Measurements from ENCODE around the gene OPRL1.
"Not testable (repeated sequence)": the region's sequence is repeated elsewhere in the genome, so short reads cannot be mapped to it uniquely, and the experiment has no call there.

OPRL1 gene

GRCh38 chr20:64106435-64106961 is 26.6 kb downstream of the OPRL1 start:
- DNase-seq: no peak

GRCh38 chr20:64106981-64107735 is 27.3 kb downstream of the OPRL1 start, which contains the start of gene NPBWR2:
NPBWR2 (minus strand) TSS chr20:64107565; CDS start chr20:64106831, 734 bp downstream.
- peak; percentile 28 for DNase-seq

GRCh38 chr20:64107736-64108457 is 28.0 kb downstream of the OPRL1 start:
- DNase-seq: peak; percentile 8

DNA sequence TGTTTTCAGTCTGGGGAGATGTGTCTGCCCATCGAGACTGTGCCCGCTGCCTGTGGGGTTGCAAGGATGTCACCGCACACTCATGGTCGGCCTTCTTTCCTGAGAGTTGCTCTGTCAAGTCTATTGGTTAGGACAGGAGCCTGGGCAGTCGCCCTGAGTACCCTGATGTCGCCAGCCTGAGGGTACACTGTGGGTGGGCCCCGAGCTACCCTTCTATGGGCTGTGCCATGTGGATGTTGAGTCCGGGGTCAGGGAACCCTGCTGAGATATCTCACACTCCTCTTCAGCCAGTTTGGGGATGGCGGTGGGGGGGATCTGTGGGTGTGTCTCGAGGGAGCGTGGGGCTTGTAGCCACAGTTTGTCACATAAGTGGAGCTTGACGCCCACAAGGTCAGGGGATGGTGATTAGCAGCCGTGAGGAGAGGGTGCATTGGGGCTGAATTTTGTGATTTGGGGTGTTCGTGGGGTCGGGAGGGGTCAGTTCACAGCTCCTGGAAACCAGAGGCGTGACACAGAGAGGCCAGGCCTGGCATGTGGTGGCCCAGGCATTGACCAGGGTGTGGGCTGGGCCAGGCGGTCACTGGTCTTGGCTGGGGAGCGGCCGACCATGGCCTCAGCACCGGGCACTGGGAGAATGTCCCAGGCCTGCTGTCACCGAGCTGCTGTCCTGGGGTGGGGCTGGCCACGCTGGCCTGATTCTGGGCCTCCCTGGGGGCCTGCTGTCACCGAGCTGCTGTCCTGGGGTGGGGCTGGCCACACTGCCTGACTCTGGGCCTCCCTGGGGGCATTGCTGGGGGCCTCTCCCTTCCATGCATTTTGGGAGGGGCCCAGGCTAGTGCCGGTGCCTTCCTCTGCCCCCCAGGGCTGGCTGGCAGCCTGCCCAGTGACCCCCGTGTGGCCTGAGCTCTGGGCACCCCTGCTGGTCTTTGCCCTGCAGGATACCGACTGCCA is 29.1 kb downstream of the OPRL1 start:
- no peak for DNase-seq

DNA sequence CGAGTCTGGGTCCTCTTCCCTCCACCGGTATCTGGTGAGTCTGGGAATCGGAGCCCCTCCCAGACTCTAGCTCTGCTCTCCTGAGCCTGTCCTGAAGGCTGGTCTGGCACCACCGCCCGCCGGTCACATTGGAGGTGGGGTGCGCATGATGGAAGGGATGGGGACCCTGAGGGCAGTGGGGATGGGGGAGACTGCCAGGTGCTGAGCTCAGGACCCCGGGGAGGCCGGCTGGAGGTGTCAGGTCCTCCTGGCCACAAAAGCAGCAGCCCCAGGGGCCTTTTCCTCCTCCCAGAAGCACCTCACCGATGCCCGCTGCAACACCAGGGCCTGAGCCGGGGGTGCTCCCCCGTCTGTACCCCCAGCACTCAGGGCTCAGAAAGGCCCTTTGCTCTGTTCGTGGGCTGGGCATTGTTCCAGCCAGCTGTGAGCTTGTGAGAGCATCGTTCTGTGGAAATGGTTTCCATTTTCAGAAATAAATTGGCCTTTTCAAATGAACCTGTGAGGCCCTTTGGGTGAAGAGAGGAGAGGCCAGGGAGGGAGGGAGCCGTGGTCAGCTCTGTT is 30.0 kb downstream of the OPRL1 start:
- no peak for DNase-seq

DNA sequence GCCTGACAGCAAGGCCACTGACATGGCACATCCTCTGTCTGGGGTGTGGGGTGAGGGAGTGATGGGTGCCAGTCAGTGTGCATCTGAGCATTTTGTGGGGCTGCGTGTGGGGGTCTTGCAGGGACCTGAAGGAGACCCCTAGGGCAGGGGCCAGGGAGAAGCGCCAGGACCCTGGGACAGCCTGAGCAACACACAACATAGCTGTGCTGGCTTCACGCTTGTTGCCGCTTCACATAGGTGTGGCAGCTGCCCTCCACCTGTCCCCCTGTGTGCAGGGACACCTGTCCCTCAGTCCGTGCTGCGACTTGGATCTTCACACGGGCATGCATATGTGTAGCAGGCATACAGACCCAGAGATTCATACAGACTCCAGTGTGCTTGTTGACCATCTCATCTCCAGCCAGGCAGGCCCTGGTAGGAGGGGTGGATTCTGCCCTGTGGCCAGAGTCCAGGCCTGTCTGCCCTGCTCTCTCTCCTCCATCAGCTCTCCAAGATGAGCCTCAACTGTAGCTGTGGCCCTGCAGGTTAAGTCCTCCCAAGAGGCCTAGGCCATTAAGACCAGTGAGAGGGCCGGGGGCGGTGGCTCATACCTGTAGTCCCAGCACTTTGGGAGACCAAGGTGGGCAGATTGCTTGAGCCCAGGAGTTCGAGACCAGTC is 30.7 kb downstream of the OPRL1 start:
- no peak for DNase-seq

- no peak for DNase-seq
These were observed 32.2 kb downstream of the OPRL1 start for GRCh38 chr20:64111841-64112641.

DNA sequence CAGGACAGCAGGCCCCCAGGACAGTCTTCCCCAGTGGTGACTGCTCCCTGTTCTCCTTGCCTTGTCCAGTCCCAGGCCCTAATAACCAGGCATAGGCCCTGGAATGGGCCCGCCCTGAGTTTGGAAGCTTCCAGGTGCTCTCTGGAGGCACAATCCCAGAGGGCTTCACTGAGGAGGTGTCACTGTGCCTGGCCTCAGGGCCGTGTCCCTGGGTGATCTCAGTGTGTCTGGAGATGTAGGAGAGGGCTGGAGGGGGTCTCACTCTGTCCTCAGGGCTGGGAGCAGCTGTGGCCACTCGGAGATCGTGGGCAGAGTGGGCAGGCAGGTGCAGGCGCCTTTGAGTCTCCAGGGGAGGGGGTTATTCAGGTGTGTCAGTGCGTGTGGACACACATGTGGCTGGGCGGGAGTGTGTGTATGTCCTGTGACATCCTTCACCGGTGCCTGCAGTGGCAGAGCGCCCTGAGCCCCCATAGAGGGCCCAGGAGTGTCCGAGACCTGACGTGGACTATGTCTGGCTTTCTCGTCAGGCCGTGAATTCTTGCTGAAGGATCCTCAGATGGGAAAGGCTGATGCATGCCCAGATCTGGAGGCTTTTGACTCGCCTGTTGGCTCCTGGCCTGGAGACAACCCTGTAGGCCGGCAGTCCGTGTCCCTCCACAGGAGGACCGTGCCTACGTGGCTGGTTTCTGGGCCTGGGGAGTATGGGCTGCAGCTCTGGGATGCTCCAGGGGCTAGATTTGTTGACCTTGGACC is 33.0 kb downstream of the OPRL1 start:
- DNase-seq: no peak

DNA sequence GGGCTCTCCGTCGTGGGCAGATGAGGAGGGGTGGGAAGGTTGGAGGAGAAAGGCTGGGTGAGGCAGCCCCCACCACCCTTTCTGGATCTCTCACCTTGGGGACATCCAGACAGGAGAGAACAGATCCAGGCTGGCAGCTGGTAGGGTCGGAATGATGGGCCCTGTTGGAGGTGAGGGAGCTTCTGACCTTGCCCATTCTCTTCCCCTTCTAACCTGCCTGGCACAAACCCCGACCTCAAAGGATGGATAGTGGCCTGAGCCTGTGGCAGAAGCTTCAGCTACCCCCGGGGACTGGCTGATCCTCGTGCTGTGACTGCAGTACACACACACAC is 33.5 kb downstream of the OPRL1 start:
- DNase-seq: no peak

- DNase-seq: no peak
These were observed 34.0 kb downstream of the OPRL1 start for GRCh38 chr20:64113796-64114355.

GRCh38 chr20:64114356-64114971 is 34.6 kb downstream of the OPRL1 start:
- DNase-seq: no peak

- peak; percentile 46 for DNase-seq
These were observed 35.5 kb downstream of the OPRL1 start for GRCh38 chr20:64115171-64115911.

DNA sequence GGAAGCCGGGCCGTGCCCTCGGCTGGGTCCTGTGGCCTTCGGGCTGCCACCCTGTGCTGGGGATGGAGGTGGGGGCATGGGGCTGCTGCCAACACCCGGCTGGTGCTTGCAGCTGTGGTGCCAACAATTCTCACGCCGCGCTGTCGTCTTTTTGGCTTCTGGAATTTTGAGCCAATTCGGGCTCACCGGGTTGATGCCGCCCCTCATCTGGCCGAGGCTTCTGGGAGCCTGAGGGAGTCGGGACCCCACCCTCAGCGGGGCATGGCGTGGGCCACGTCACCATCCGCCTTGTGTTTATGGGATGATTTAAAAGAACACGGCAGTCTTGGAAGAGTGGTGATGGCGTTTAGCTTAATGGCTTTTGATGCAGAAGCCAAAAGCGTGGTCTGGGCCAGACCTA is 36.1 kb downstream of the OPRL1 start:
- no peak for DNase-seq

DNA sequence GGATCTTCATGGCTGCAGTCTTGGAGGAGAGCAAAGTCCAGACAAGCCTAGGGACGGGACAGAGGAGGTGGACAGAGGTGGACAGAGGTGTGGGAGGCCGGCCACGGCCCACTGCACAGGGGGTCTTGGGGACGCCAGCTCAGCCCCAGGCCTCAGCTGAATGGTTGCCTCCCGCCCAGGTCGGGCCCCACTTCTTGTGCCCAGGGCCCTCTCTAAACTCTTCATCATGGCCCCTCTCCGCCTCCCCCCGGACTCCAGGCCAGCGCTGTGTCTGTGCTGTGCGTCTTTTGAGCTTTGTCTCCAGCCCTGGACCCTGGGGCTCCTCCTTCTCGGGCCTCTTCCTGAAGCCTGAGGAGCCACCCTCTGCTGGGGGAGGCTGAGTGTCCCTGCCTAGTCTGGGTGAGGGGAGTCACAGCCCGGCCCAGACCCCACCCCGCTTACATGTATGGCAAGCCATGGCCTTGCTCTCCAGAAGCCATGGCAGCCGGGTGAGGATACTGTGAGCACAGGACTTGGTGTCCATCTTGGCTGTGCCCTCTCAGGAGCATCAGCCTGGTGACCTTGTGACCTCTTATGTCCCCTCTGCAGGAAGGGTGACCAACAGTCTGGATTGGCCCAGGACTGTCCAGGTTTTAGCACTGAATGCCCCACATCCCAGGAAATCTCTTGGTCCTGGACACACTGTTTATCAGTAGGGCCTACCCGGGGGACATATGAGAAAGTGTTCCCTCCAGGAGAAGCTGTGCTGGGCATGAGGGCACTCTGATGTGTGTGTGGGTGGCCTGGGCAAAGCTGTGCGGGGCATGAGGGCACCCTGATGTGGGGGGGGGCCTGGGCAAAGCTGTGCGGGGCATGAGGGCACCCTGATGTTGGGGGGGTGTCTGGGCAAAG is 36.9 kb downstream of the OPRL1 start:
- no peak for DNase-seq

DNA sequence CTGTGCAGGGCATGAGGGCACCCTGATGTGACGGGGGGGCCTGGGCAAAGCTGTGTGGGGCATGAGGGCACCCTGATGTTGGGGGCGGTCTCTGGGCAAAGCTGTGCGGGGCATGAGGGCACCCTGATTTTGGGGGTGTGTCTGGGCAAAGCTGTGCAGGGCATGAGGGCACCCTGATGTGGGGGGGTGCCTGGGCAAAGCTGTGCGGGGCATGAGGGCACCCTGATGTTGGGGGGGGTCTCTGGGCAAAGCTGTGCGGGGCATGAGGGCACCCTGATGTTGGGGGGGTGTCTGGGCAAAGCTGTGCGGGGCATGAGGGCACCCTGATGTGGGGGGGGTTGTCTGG is 37.5 kb downstream of the OPRL1 start:
- not testable (repeated sequence) for DNase-seq

- DNase-seq: no peak
These were observed 39.4 kb downstream of the OPRL1 start for GRCh38 chr20:64119301-64119680.

- DNase-seq: no peak
These were observed 39.9 kb downstream of the OPRL1 start for GRCh38 chr20:64119681-64120341.

Measured in retina (tissue), 1 donor.